A172 (cell line): Measurements from ENCODE around the gene BOLA2. TPM values are rescaled to one million over a fixed set of nuclear protein-coding genes. Genes with fewer than 3 reads are reported as not detected.
A peak's percentile ranks its signal among the peaks of the same experiment; 100 is the strongest.
"Not testable (repeated sequence)": the region's sequence is repeated elsewhere in the genome, so short reads cannot be mapped to it uniquely, and the experiment has no call there.

ENCODE experiments used
- DNase-seq: peaks from one replicate; pipeline ENCODE4 v3.0.0-alpha.2; 2015; ENCODE audit warnings: low spot score
- total RNA-seq: library from RNA; depleted of rRNA; stranded (reverse); fragments of >200 nt; shearing (Covaris generic); gene quantifications from 2 replicates; pipeline ENCODE4 v1.2.3, GENCODE V29; 2014; rRNA removed

BOLA2 gene
- total RNA-seq = 26.9 and 38.1 TPM in 2 replicates

GRCh38 chr16:29454269-29454668, at the start of gene BOLA2, which contains the start of gene SLX1B:
Gene BOLA2 (minus strand): TSS chr16:29454351. CDS start chr16:29454253, 98 bp downstream.
Gene SLX1B (plus strand): TSS chr16:29454533.
- not testable (repeated sequence) for DNase-seq

GRCh38 chr16:29482276-29482675, 28.1 kb upstream of the BOLA2 start:
- DNase-seq = not testable (repeated sequence)

GRCh38 chr16:29472065-29472464, 17.9 kb upstream of the BOLA2 start:
- DNase-seq = not testable (repeated sequence)

GRCh38 chr16:29469660-29470059, 15.5 kb upstream of the BOLA2 start:
- DNase-seq = not testable (repeated sequence)

GRCh38 chr16:29467654-29468366, 13.7 kb upstream of the BOLA2 start:
- DNase-seq = not testable (repeated sequence)

GRCh38 chr16:29466904-29467303, 12.8 kb upstream of the BOLA2 start:
- not testable (repeated sequence) for DNase-seq

GRCh38 chr16:29465985-29466824, 12.1 kb upstream of the BOLA2 start:
- DNase-seq = not testable (repeated sequence)

- DNase-seq = not testable (repeated sequence)
These were observed 6.5 kb upstream of the BOLA2 start for GRCh38 chr16:29460647-29461030.

GRCh38 chr16:29459706-29460646, 5.8 kb upstream of the BOLA2 start, which contains the start of gene SULT1A4:
Gene SULT1A4 (plus strand): TSS chr16:29459913. CDS start chr16:29461386, 1,473 bp downstream.
- not testable (repeated sequence) for DNase-seq

GRCh38 chr16:29457660-29458059, 3.5 kb upstream of the BOLA2 start:
- not testable (repeated sequence) for DNase-seq

GRCh38 chr16:29454828-29455227, 677 bp upstream of the BOLA2 start:
- DNase-seq = not testable (repeated sequence)

GRCh38 chr16:29453754-29454153, 397 bp downstream of the BOLA2 start:
- DNase-seq = not testable (repeated sequence)

- DNase-seq = not testable (repeated sequence)
These were observed 28.8 kb downstream of the BOLA2 start for GRCh38 chr16:29425390-29425789.

GRCh38 chr16:29423587-29423986, 30.6 kb downstream of the BOLA2 start:
- not testable (repeated sequence) for DNase-seq

GRCh38 chr16:29405249-29405648, 48.9 kb downstream of the BOLA2 start:
- peak; percentile 79 for DNase-seq

Other genes with a start within 250 kb of the BOLA2 start
- 0.05 TPM in 1 of 2 replicates, not detected in the other for gene NPIPB11, start 47.6 kb downstream of the BOLA2 start, total RNA-seq
- gene SLX1B, start 182 bp upstream of the BOLA2 start, total RNA-seq = 77.9 and 137 TPM in 2 replicates
- 14.2 and 19.6 TPM in 2 replicates for gene SULT1A4, start 5.6 kb upstream of the BOLA2 start, total RNA-seq
- gene NPIPB12, start 52.1 kb upstream of the BOLA2 start, total RNA-seq = 6.2 and 7.1 TPM in 2 replicates
- 12.6 and 15.7 TPM in 2 replicates for gene SPN, start 208.9 kb upstream of the BOLA2 start, total RNA-seq
- 83.7 and 122 TPM in 2 replicates for gene QPRT, start 224.8 kb upstream of the BOLA2 start, total RNA-seq